ENCODE results near the gene KCNC4. TPM values are rescaled to one million over a fixed set of nuclear protein-coding genes. Genes with fewer than 3 reads are reported as not detected.

KCNC4 gene
- total RNA-seq, 4 donors from 2014 or later = 4.4 to 12.0 (median 6.7) TPM

DNA sequence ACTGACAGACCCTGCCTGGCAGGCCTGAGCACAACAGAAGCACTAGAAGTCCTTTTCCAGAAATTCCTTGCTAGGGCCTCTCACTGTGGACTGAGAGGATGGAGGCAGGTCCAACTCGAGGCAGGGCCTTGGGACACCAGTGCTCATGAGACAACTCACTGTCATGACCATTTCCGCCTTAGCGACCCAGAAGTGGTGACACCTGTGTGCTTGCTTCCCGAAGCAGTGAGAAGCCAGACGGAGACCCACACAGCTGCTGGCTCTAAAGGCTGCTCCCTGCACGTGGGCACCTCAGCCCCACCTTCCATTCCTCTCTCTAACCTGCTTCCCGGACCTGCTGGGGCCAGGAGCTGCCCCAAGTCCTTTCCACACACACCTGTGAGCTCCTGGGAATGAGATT is 33.0 kb downstream of the KCNC4 start:
- no peak for DNase-seq (ENCODE audit: low spot score)

DNA sequence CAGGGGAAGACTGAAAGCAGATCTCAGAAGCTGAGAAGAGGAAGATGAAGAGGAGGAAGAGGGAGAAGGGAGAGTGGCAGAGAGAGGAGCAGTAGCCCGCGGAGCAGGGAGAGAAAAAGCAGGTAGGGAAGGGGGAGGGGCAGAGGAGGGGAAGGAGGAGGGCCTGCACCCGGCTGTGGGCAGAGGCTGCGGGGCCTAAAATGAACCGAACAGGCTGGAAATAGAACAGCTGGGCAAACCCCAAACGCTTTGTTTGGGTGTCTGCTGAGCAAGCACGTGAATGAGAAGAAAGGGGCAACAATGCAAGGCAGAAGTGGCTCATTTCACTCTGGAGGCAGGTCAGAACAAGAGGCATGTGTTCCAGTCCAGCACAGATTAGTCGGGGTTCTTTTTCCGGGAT is 33.5 kb downstream of the KCNC4 start:
- TF ChIP-seq, protein P1, sequence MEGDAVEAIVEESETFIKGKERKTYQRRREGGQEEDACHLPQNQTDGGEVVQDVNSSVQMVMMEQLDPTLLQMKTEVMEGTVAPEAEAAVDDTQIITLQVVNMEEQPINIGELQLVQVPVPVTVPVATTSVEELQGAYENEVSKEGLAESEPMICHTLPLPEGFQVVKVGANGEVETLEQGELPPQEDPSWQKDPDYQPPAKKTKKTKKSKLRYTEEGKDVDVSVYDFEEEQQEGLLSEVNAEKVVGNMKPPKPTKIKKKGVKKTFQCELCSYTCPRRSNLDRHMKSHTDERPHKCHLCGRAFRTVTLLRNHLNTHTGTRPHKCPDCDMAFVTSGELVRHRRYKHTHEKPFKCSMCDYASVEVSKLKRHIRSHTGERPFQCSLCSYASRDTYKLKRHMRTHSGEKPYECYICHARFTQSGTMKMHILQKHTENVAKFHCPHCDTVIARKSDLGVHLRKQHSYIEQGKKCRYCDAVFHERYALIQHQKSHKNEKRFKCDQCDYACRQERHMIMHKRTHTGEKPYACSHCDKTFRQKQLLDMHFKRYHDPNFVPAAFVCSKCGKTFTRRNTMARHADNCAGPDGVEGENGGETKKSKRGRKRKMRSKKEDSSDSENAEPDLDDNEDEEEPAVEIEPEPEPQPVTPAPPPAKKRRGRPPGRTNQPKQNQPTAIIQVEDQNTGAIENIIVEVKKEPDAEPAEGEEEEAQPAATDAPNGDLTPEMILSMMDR (IDR thresholded peaks at IDR 0.05) = no peak

More for the DNA sequence above, 33.0 kb downstream of the KCNC4 start:
- TF ChIP-seq, protein P1 (IDR thresholded peaks at IDR 0.05) = no peak
- ATAC-seq (ENCODE audit: low FRiP score) = no peak

DNA sequence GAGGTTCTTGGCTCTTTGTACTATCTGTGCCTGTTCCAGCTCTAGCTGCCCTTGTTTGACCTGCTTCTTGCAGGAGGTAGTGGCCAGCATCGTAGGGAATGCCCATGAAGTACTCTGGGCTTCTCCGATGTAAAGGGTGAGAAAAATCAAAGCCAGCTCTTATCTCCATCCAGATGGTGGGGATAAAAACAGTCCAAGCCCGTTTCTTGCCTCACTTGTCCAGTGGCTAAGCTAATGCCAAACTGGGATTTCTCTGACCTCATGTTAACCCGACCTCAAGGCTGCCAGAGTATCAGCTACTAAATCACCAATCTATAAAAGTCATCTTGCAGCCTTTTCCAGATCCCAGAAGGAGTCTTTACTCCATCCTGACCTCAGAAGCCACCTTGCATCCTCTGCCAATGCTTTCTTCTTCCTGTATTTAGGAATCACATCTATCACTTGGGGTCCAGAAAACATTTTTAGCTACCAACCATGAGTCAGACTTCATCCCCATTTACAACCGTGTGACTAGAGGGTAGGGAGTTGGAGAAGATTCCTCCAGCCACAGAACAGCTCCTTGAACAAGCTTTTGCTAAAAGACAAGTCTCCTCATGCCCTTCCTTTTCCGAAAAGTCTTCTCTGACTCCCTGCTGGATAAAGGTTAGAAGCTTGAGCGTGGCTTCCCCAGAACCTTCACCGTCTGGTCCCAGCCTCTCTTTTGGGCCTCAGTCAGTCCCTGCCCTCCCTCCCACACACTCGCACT is 35.9 kb downstream of the KCNC4 start:
- DNase-seq (ENCODE audit: low spot score) = no peak
- TF ChIP-seq, protein P1 (IDR thresholded peaks at IDR 0.05) = no peak

More for the DNA sequence above, 33.5 kb downstream of the KCNC4 start:
- no peak for DNase-seq (ENCODE audit: low spot score)
- ATAC-seq (ENCODE audit: low FRiP score) = no peak

DNA sequence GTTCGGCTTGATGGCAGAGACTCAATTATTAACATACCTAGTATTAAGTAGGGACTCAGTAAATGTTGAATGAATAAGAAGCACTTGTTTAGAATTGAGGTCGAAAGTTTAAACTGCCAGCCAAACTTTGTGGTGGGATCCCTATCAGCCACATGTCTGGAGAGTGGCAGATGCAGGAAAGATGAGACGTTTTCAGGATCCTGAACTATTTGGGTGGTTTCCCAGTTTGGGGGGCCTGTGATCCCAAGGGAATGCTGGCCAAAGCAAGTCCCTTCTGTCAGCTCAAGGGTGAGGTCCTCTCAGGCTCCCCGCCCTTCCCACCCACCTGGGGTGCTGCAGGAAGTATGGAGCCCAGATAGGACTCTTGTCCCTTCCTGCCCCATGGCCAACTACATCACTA is 38.6 kb downstream of the KCNC4 start:
- ATAC-seq (ENCODE audit: low FRiP score) (no peak), DNase-seq (ENCODE audit: low spot score) (no peak)
- TF ChIP-seq, protein P1 (IDR thresholded peaks at IDR 0.05) = no peak

More for the DNA sequence above, 35.9 kb downstream of the KCNC4 start:
- ATAC-seq (ENCODE audit: low FRiP score) = no peak

DNA sequence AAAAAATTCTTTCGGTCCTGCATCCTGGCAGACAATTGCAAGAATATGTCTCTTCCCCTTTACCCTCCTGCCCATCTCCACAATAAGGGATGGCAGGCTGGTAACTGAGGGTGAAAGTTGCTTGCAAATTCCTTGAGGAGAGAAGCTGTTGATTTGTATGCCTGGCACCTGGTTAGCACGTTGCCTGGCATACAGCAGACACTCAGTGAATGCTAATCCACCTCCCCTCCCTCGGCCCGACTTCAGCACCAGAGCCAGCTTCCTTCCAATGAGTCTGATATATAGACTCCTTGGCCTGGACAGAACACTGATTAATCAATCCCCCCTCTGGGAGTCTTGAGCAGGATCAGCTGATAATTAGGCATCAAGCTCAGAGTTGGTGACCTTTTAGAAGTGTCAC is 39.1 kb downstream of the KCNC4 start:
- DNase-seq (ENCODE audit: low spot score) = no peak
- no peak for ATAC-seq (ENCODE audit: low FRiP score)
- TF ChIP-seq, protein P1 (IDR thresholded peaks at IDR 0.05) = no peak

DNA sequence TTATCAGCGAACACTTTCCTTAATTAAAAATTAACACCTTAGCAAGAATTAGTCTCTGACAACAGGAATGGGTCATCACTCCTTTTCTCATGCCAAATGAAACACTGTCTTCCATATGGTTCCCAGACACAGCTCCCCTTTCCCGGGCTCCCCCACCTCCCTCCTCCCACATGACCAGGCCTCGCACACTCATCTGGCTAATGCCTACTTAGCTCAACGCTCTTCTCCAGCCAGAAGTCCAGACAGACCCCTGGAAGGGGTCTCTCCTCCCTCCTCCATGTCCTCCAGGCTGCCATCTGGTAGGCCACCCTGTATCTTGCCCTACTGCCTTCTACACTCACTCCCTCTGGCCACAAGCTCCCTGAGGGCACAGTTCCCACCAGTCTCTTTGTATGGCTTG is 39.9 kb downstream of the KCNC4 start:
- TF ChIP-seq, protein P1 (IDR thresholded peaks at IDR 0.05) = no peak
- ATAC-seq (ENCODE audit: low FRiP score) (no peak), DNase-seq (ENCODE audit: low spot score) (no peak)

DNA sequence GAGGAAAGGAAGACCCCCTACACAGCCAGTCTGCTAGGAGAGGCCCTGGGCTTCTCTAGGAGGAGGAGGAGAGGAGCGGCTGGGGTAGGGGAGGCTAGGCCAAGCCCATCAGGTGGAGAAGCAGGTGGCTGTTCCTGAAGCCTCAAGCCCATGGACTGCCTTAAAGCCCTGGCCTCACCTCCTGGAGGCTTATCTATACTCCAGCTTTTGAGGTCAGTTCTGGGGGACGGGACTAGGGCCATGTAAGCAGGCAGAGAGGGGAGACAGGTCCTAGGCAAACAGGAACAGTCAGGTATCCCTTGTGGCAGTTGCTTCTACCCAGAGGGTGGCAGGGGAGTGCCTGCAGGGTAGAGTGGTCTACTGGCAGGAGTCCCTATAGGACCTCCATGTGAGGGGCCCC is 40.6 kb downstream of the KCNC4 start:
- no peak for ATAC-seq (ENCODE audit: low FRiP score)
- TF ChIP-seq, protein P1 (IDR thresholded peaks at IDR 0.05) = no peak
- no peak for DNase-seq (ENCODE audit: low spot score)

Measured in omental fat pad (tissue), 4 donors.